SK-N-SH treated with all-trans-retinoic acid at 6 μM for 48 hours (cell line): ENCODE results near the gene KLHDC7B.

Experiments used
- ATAC-seq: fragments of 200-7000 bp; cut with Tn5 transposase; 3 replicates; pipeline ENCODE4 v1.9.1; 2020; ENCODE audit warnings: mild to moderate bottlenecking, moderate library complexity
- ARNTL ChIP-seq: fragments of 450-650 bp; formaldehyde crosslinking; IDR thresholded peaks from 2 replicates; pipeline ENCODE4 v1.5.0; 2020; ENCODE audit warnings: low read depth, mild to moderate bottlenecking, moderate library complexity, borderline replicate concordance
- CREB5 ChIP-seq: fragments of 250-450 bp; sonication (Bioruptor Pico); IDR thresholded peaks from 2 replicates; pipeline ENCODE4 v1.5.1; 2020; ENCODE audit warnings: low read depth, mild to moderate bottlenecking, moderate library complexity
- CSDC2 ChIP-seq: fragments of 250-450 bp; sonication (Bioruptor Pico); IDR thresholded peaks from 2 replicates; pipeline ENCODE4 v1.5.0; 2020; ENCODE audit warnings: mild to moderate bottlenecking, moderate library complexity
- CSRNP3 ChIP-seq: fragments of 250-450 bp; sonication (Bioruptor Pico); IDR thresholded peaks from 2 replicates; pipeline ENCODE4 v1.5.1; 2021; ENCODE audit warnings: mild to moderate bottlenecking, moderate library complexity
- ESRRG ChIP-seq: fragments of 250-450 bp; sonication (Bioruptor Pico); IDR thresholded peaks from 2 replicates; pipeline ENCODE4 v1.6.1; 2021; ENCODE audit warnings: mild to moderate bottlenecking
- GLIS3 ChIP-seq: fragments of 250-450 bp; sonication (Bioruptor Pico); IDR thresholded peaks from 2 replicates; pipeline ENCODE4 v1.5.0; 2020; ENCODE audit warnings: mild to moderate bottlenecking, moderate library complexity
- ISL1 ChIP-seq: fragments of 250-450 bp; sonication (Bioruptor Pico); IDR thresholded peaks from 2 replicates; pipeline ENCODE4 v2.1.2; 2022; ENCODE audit warnings: mild to moderate bottlenecking, moderate library complexity
- OSR1 ChIP-seq: fragments of 250-450 bp; sonication (Bioruptor Pico); IDR thresholded peaks from 2 replicates; pipeline ENCODE4 v1.8.0; 2022; ENCODE audit warnings: moderate library complexity, mild to moderate bottlenecking, inconsistent platforms
- PATZ1 ChIP-seq: fragments of 250-450 bp; sonication (Bioruptor Pico); IDR thresholded peaks from 2 replicates; pipeline ENCODE4 v1.8.0; 2020; ENCODE audit warnings: mild to moderate bottlenecking, moderate library complexity, borderline replicate concordance
- POU6F1 ChIP-seq: fragments of 250-450 bp; sonication (Bioruptor Pico); IDR thresholded peaks from 2 replicates; pipeline ENCODE4 v1.8.0; 2021; ENCODE audit warnings: low read depth, mild to moderate bottlenecking, moderate library complexity, borderline replicate concordance
- PPARA ChIP-seq: fragments of 250-450 bp; sonication (Bioruptor Pico); IDR thresholded peaks from 2 replicates; pipeline ENCODE4 v1.5.0; 2020; ENCODE audit warnings: mild to moderate bottlenecking, borderline replicate concordance
- RARB ChIP-seq: fragments of 250-450 bp; sonication (Bioruptor Pico); IDR thresholded peaks from 2 replicates; pipeline ENCODE4 v1.8.0; 2021; ENCODE audit warnings: mild to moderate bottlenecking, moderate library complexity
- TCF4 ChIP-seq: fragments of 250-450 bp; sonication (Bioruptor Pico); IDR thresholded peaks from 2 replicates; pipeline ENCODE4 v1.8.0; 2021; ENCODE audit warnings: mild to moderate bottlenecking, moderate library complexity, borderline replicate concordance
- TOX ChIP-seq: fragments of 250-450 bp; sonication (Bioruptor Pico); IDR thresholded peaks from 2 replicates; pipeline ENCODE4 v1.8.0; 2021; ENCODE audit warnings: mild to moderate bottlenecking, moderate library complexity, borderline replicate concordance
- TSHZ2 ChIP-seq: fragments of 250-450 bp; sonication (Bioruptor Pico); IDR thresholded peaks from 2 replicates; pipeline ENCODE4 v1.5.0; 2020; ENCODE audit warnings: mild to moderate bottlenecking, moderate library complexity
- ZC3H10 ChIP-seq: fragments of 250-450 bp; sonication (Bioruptor Pico); IDR thresholded peaks from 2 replicates; pipeline ENCODE4 v1.5.1; 2021; ENCODE audit warnings: mild to moderate bottlenecking, moderate library complexity
- ZFP3 ChIP-seq: fragments of 250-450 bp; sonication (Bioruptor Pico); IDR thresholded peaks from 2 replicates; pipeline ENCODE4 v1.5.0; 2020; ENCODE audit warnings: mild to moderate bottlenecking, moderate library complexity
- ZFP30 ChIP-seq: fragments of 450-650 bp; formaldehyde crosslinking; IDR thresholded peaks from 2 replicates; pipeline ENCODE4 v1.5.0; 2022; ENCODE audit warnings: mild to moderate bottlenecking, moderate library complexity
- ZNF8 ChIP-seq: fragments of 450-650 bp; formaldehyde crosslinking; IDR thresholded peaks from 2 replicates; pipeline ENCODE4 v1.5.0; 2020; ENCODE audit warnings: mild to moderate bottlenecking, moderate library complexity

KLHDC7B gene

GRCh38 chr22:50546326-50547262 lies 895 bp downstream of the KLHDC7B start:
- ATAC-seq: no peak
- TF ChIP-seq GLIS3 (CRISPR knock-in tag) (no peak), TSHZ2 (CRISPR knock-in tag) (no peak), ZFP3 (CRISPR knock-in tag) (no peak), PATZ1 (CRISPR knock-in tag) (no peak), TCF4 (CRISPR knock-in tag) (no peak)

GRCh38 chr22:50547263-50547985 lies 1.7 kb downstream of the KLHDC7B start:
- no peak for ATAC-seq
- TF ChIP-seq ZNF8 (CRISPR knock-in tag) (no peak), CREB5 (CRISPR knock-in tag) (no peak), OSR1 (CRISPR knock-in tag) (no peak), ESRRG (CRISPR knock-in tag) (no peak), RARB (CRISPR knock-in tag) (no peak)
- TF ChIP-seq, all 23 proteins: peak for 0

- ATAC-seq: no peak
- no peak for TF ChIP-seq ESRRG (CRISPR knock-in tag)
- TF ChIP-seq ZFP3 (CRISPR knock-in tag): no peak
- TF ChIP-seq OSR1 (CRISPR knock-in tag): no peak
- TF ChIP-seq POU6F1 (CRISPR knock-in tag): no peak
- TF ChIP-seq TSHZ2 (CRISPR knock-in tag): no peak
- TF ChIP-seq PPARA (CRISPR knock-in tag): no peak
- TF ChIP-seq ZFP30 (CRISPR knock-in tag): no peak
- TF ChIP-seq ARNTL (CRISPR knock-in tag): no peak
- TF ChIP-seq CSRNP3 (CRISPR knock-in tag): no peak
- TF ChIP-seq TOX: no peak
- no peak for TF ChIP-seq CSDC2
- no peak for TF ChIP-seq ISL1 (CRISPR knock-in tag)
- TF ChIP-seq TCF4 (CRISPR knock-in tag): no peak
- no peak for TF ChIP-seq PATZ1 (CRISPR knock-in tag)
- TF ChIP-seq GLIS3 (CRISPR knock-in tag): no peak
- TF ChIP-seq ZC3H10 (CRISPR knock-in tag): no peak
These were observed 2.6 kb downstream of the KLHDC7B start for GRCh38 chr22:50548040-50548920.
